WI38 (cell line): Measurements from ENCODE around the gene RETSAT.
"Not testable (repeated sequence)": the region's sequence is repeated elsewhere in the genome, so short reads cannot be mapped to it uniquely, and the experiment has no call there.

ENCODE experiments used
- H3K4me3 ChIP-seq: 2 replicates; pipeline ENCODE4 v1.5.1; 2011; ENCODE audit warnings: low read depth, mild to moderate bottlenecking, control low read depth, low read length
- CTCF ChIP-seq: IDR thresholded peaks from 2 replicates; pipeline ENCODE4 v1.5.1; 2012; ENCODE audit warnings: low read depth, mild to moderate bottlenecking, control low read depth, low read length

The RETSAT gene

GRCh38 chr2:85323351-85323987 lies 30.9 kb downstream of the RETSAT start:
- H3K4me3 ChIP-seq = no peak overlapping the region
- TF ChIP-seq CTCF = no peak

GRCh38 chr2:85319796-85320195 lies 34.5 kb downstream of the RETSAT start:
- no peak overlapping the region for H3K4me3 ChIP-seq
- no peak for TF ChIP-seq CTCF

- 0 out of 2 replicates have a peak overlapping the region, but pooled peaks have one; percentile 4 for H3K4me3 ChIP-seq
- TF ChIP-seq CTCF = no peak
Measured at GRCh38 chr2:85318222-85319074, 35.9 kb downstream of the RETSAT start.

GRCh38 chr2:85315921-85316320 lies 38.4 kb downstream of the RETSAT start:
- H3K4me3 ChIP-seq = not testable (repeated sequence)

- no peak overlapping the region for H3K4me3 ChIP-seq
- no peak for TF ChIP-seq CTCF
Measured at GRCh38 chr2:85314884-85315242, 39.5 kb downstream of the RETSAT start.

- H3K4me3 ChIP-seq = no peak overlapping the region
- no peak for TF ChIP-seq CTCF
Measured at GRCh38 chr2:85312404-85312803, 41.9 kb downstream of the RETSAT start.

GRCh38 chr2:85310330-85310729 lies 44.0 kb downstream of the RETSAT start:
- no peak overlapping the region for H3K4me3 ChIP-seq
- TF ChIP-seq CTCF = no peak
